H9 (cell line): Measurements from ENCODE around the gene MERTK. TPM values are rescaled to one million over a fixed set of nuclear protein-coding genes. Genes with fewer than 3 reads are reported as not detected.
"Not testable (repeated sequence)": the region's sequence is repeated elsewhere in the genome, so short reads cannot be mapped to it uniquely, and the experiment has no call there.

Experiments
- DNase-seq: peaks from one replicate; pipeline ENCODE4 v3.0.0-alpha.2; 2017
- H2AFZ ChIP-seq: one replicate; pipeline ENCODE4 v1.6.1; 2013; ENCODE audit warnings: mild to moderate bottlenecking, low read length, control low read depth, moderate library complexity
- H2AK5ac ChIP-seq: 2 replicates; pipeline ENCODE4 v1.6.1; 2013; ENCODE audit warnings: low read length, control low read depth, mixed read lengths; ENCODE audit not compliant: insufficient read length
- H2BK120ac ChIP-seq: one replicate; pipeline ENCODE4 v1.6.1; 2013; ENCODE audit warnings: low read depth, mild to moderate bottlenecking, low read length, control low read depth, inconsistent platforms; ENCODE audit not compliant: poor library complexity, severe bottlenecking
- H2BK12ac ChIP-seq: 2 replicates; pipeline ENCODE4 v1.6.1; 2013; ENCODE audit warnings: low read length, control low read depth, mixed read lengths, low read depth; ENCODE audit not compliant: insufficient read length
- H2BK15ac ChIP-seq: 2 replicates; pipeline ENCODE4 v1.6.1; 2013; ENCODE audit warnings: low read depth, low read length, control low read depth
- H2BK20ac ChIP-seq: one replicate; pipeline ENCODE4 v1.6.1; 2013; ENCODE audit warnings: low read depth, mild to moderate bottlenecking, low read length, control low read depth, inconsistent platforms; ENCODE audit not compliant: poor library complexity, severe bottlenecking
- H2BK5ac ChIP-seq: 2 replicates; pipeline ENCODE4 v1.6.1; 2013; ENCODE audit warnings: low read length, control low read depth, mixed read lengths; ENCODE audit not compliant: insufficient read length
- H3K14ac ChIP-seq: 2 replicates; pipeline ENCODE4 v1.6.1; 2013; ENCODE audit warnings: low read length, control low read depth; ENCODE audit not compliant: insufficient read depth
- H3K18ac ChIP-seq: 2 replicates; pipeline ENCODE4 v1.6.1; 2013; ENCODE audit warnings: low read depth, mild to moderate bottlenecking, mixed read lengths, low read length, control low read depth; ENCODE audit not compliant: insufficient read length
- H3K23ac ChIP-seq: 2 replicates; pipeline ENCODE4 v1.6.1; 2013; ENCODE audit warnings: low read length, control low read depth, mixed read lengths, low read depth; ENCODE audit not compliant: insufficient read length
- H3K23me2 ChIP-seq: 2 replicates; pipeline ENCODE4 v1.6.1; 2013; ENCODE audit warnings: low read depth, mild to moderate bottlenecking, mixed read lengths, low read length, control low read depth; ENCODE audit not compliant: insufficient read length, poor library complexity, severe bottlenecking
- H3K27ac ChIP-seq: 2 replicates; pipeline ENCODE4 v1.5.1; 2013; ENCODE audit warnings: low read length, control low read depth, mixed read lengths, low read depth; ENCODE audit not compliant: insufficient read length
- H3K27me3 ChIP-seq: 2 replicates; pipeline ENCODE4 v1.6.1; 2013; ENCODE audit warnings: low read length, control low read depth, inconsistent platforms; ENCODE audit not compliant: insufficient read depth
- H3K4ac ChIP-seq: 2 replicates; pipeline ENCODE4 v1.6.1; 2013; ENCODE audit warnings: low read depth, mild to moderate bottlenecking, control low read depth, inconsistent platforms, low read length, moderate library complexity
- H3K4me1 ChIP-seq: 2 replicates; pipeline ENCODE4 v1.6.1; 2013; ENCODE audit warnings: low read length, control low read depth, inconsistent platforms; ENCODE audit not compliant: insufficient read depth
- H3K4me2 ChIP-seq: 2 replicates; pipeline ENCODE4 v1.6.1; 2013; ENCODE audit warnings: low read length, control low read depth, mixed read lengths; ENCODE audit not compliant: insufficient read length, insufficient read depth
- H3K56ac ChIP-seq: 2 replicates; pipeline ENCODE4 v1.6.1; 2013; ENCODE audit warnings: low read depth, mild to moderate bottlenecking, mixed read lengths, low read length, control low read depth; ENCODE audit not compliant: insufficient read length
- H3K79me1 ChIP-seq: 2 replicates; pipeline ENCODE4 v1.6.1; 2013; ENCODE audit warnings: low read depth, mild to moderate bottlenecking, moderate library complexity, low read length, control low read depth, inconsistent platforms; ENCODE audit not compliant: insufficient read depth, poor library complexity, severe bottlenecking
- H3K79me2 ChIP-seq: 2 replicates; pipeline ENCODE4 v1.6.1; 2013; ENCODE audit warnings: low read length, control low read depth, inconsistent platforms; ENCODE audit not compliant: insufficient read depth
- H3K9ac ChIP-seq: 2 replicates; pipeline ENCODE4 v1.6.1; 2013; ENCODE audit warnings: low read length, control low read depth, mixed read lengths; ENCODE audit not compliant: insufficient read length; ENCODE audit errors: extremely low read depth
- H3K9me3 ChIP-seq: one replicate; pipeline ENCODE4 v1.6.1; 2013; ENCODE audit warnings: low read depth, low read length, inconsistent platforms; ENCODE audit not compliant: control insufficient read depth
- H3T11ph ChIP-seq: one replicate; pipeline ENCODE4 v1.6.1; 2013; ENCODE audit warnings: mild to moderate bottlenecking, low read length, control low read depth, inconsistent platforms
- H4K20me1 ChIP-seq: one replicate; pipeline ENCODE4 v1.6.1; 2013; ENCODE audit not compliant: control insufficient read depth, insufficient read length, insufficient read depth
- H4K5ac ChIP-seq: 2 replicates; pipeline ENCODE4 v1.6.1; 2013; ENCODE audit warnings: low read depth, mild to moderate bottlenecking, mixed read lengths, low read length, control low read depth; ENCODE audit not compliant: insufficient read length
- H4K8ac ChIP-seq: replicated peaks from 2 replicates; pipeline ENCODE4 v1.6.1; 2013; ENCODE audit warnings: low read length, control low read depth, mixed read lengths, low read depth; ENCODE audit not compliant: insufficient read length
- H4K91ac ChIP-seq: 2 replicates; pipeline ENCODE4 v1.6.1; 2013; ENCODE audit warnings: low read depth, mild to moderate bottlenecking, moderate library complexity, mixed read lengths, low read length, control low read depth; ENCODE audit not compliant: insufficient read length
- H3K27ac Mint-ChIP-seq, 3 experiments: 2 replicates in 2 of 3; 3 replicates in 1 of 3; pipeline ENCODE4 v1.8.0; 2020 to 2021; ENCODE audit warnings: mixed read lengths in 3 of 3, mild to moderate bottlenecking in 1 of 3, moderate library complexity in 1 of 3
- H3K27me3 Mint-ChIP-seq: 2 replicates; pipeline ENCODE4 v1.8.0; 2021; ENCODE audit warnings: low read depth, mild to moderate bottlenecking, moderate library complexity, mixed read lengths
- H3K36me3 Mint-ChIP-seq, 3 experiments: 2 replicates in 2 of 3; 3 replicates in 1 of 3; pipeline ENCODE4 v1.8.0; 2020 to 2021; ENCODE audit warnings: low read depth in 3 of 3, mixed read lengths in 3 of 3; ENCODE audit not compliant: insufficient read depth in 1 of 3
- H3K4me1 Mint-ChIP-seq, 2 experiments: 2 replicates each; pipeline ENCODE4 v1.8.0; 2020; ENCODE audit warnings: mixed read lengths in 2 of 2
- H3K4me3 Mint-ChIP-seq, 2 experiments: 2 replicates in 1 of 2; 3 replicates in 1 of 2; pipeline ENCODE4 v1.8.0; 2020 to 2021; ENCODE audit warnings: mild to moderate bottlenecking in 2 of 2, mixed read lengths in 2 of 2, moderate library complexity in 1 of 2
- H3K9me3 Mint-ChIP-seq, 2 experiments: 2 replicates in 1 of 2; 3 replicates in 1 of 2; pipeline ENCODE4 v1.8.0; 2020; ENCODE audit warnings: mild to moderate bottlenecking in 2 of 2, mixed read lengths in 2 of 2, moderate library complexity in 1 of 2
- WGBS: extraction: QIAGEN DNeasy Blood & Tissue Kit; methylation state at CpG from one replicate; pipeline ENCODE4 v1.1.7; 2013; ENCODE audit warnings: missing lambda C conversion rate, low lambda C conversion rate, mixed read lengths; ENCODE audit not compliant: insufficient read length; ENCODE audit errors: extremely low coverage; 5-methylcytosine and 5-hydroxymethylcytosine counted together
- total RNA-seq: library from RNA; stranded (reverse); gene quantifications from 2 replicates; pipeline ENCODE4 v1.2.1, GENCODE V29; 2021

Gene MERTK
- total RNA-seq, 1 experiment from 2014 or later = 4.8 TPM

GRCh38 chr2:112040066-112040465 lies 141.7 kb downstream of the MERTK start:
- not testable (repeated sequence) for H3K27ac ChIP-seq

GRCh38 chr2:112041460-112041859 lies 143.1 kb downstream of the MERTK start:
- not testable (repeated sequence) for DNase-seq, H3K56ac ChIP-seq, H3K27me3 Mint-ChIP-seq

More at GRCh38 chr2:112040066-112040465, 141.7 kb downstream of the MERTK start:
- not testable (repeated sequence) for H3K56ac ChIP-seq, H3K27me3 ChIP-seq, H2BK12ac ChIP-seq, H3K4me3 Mint-ChIP-seq, H3K79me1 ChIP-seq, H3K9me3 ChIP-seq, H2BK120ac ChIP-seq, H4K5ac ChIP-seq, H3K9ac ChIP-seq, H3K14ac ChIP-seq, H3K18ac ChIP-seq, H2AFZ ChIP-seq, H3K27ac Mint-ChIP-seq, H3K4me2 ChIP-seq, H2BK20ac ChIP-seq, H2BK5ac ChIP-seq, H2BK15ac ChIP-seq, H3K4ac ChIP-seq, H3K27me3 Mint-ChIP-seq, H3K4me1 ChIP-seq, H3T11ph ChIP-seq, H3K23me2 ChIP-seq, H4K20me1 ChIP-seq, DNase-seq, H2AK5ac ChIP-seq, H4K91ac ChIP-seq, H3K23ac ChIP-seq, H3K79me2 ChIP-seq, H4K8ac ChIP-seq
- H3K9me3 Mint-ChIP-seq = peaks cover 8 to 20% of the 10 kb centered on the region in 2 experiments
- peaks cover 2 to 29% (median 6%) of the 10 kb centered on the region in 3 experiments; a peak in 5 of 7 replicates for H3K36me3 Mint-ChIP-seq
- WGBS = no CpG with 5 or more reads among the region's 2 CpGs
- peaks cover 40% of the 10 kb centered on the region in 2 experiments for H3K4me1 Mint-ChIP-seq

More at GRCh38 chr2:112041460-112041859, 143.1 kb downstream of the MERTK start:
- H2BK12ac ChIP-seq, H3K27ac Mint-ChIP-seq, H3K23me2 ChIP-seq, H3K27me3 ChIP-seq, H2BK20ac ChIP-seq, H3K4me2 ChIP-seq, H3K14ac ChIP-seq, H2AFZ ChIP-seq, H3K4ac ChIP-seq, H2BK120ac ChIP-seq, H4K20me1 ChIP-seq, H3K9me3 ChIP-seq, H3K4me3 Mint-ChIP-seq, H4K8ac ChIP-seq, H3K79me2 ChIP-seq, H3K18ac ChIP-seq, H3K4me1 ChIP-seq, H3K23ac ChIP-seq, H3T11ph ChIP-seq, H3K9ac ChIP-seq, H3K27ac ChIP-seq, H3K79me1 ChIP-seq, H4K91ac ChIP-seq, H2BK5ac ChIP-seq, H4K5ac ChIP-seq, H2AK5ac ChIP-seq, H2BK15ac ChIP-seq: not testable (repeated sequence)
- peaks cover 4 to 43% (median 9%) of the 10 kb centered on the region in 3 experiments for H3K36me3 Mint-ChIP-seq
- peaks cover 40 to 44% of the 10 kb centered on the region in 2 experiments for H3K4me1 Mint-ChIP-seq
- H3K9me3 Mint-ChIP-seq = peaks cover 22 to 34% of the 10 kb centered on the region in 2 experiments
- WGBS = no CpG with 5 or more reads among the region's 6 CpGs
